H1 (cell line): ENCODE results near the gene KRTAP10-5. TPM values are rescaled to one million over a fixed set of nuclear protein-coding genes. Genes with fewer than 3 reads are reported as not detected.
"Not testable (repeated sequence)": the region's sequence is repeated elsewhere in the genome, so short reads cannot be mapped to it uniquely, and the experiment has no call there.

Experiments used
- CTCF ChIA-PET: fragments of 300-600 bp; sonication (Branson Sonifier 250); formaldehyde crosslinking; loops from one replicate; lab custom pipeline; 2021; ENCODE audit not compliant: partially characterized antibody; lab: Charles Lee
- POLR2A ChIA-PET: fragments of 300-600 bp; sonication (Branson Sonifier 250); formaldehyde crosslinking; loops from one replicate; lab custom pipeline; 2021; ENCODE audit warnings: inconsistent platforms; ENCODE audit not compliant: partially characterized antibody; lab: Charles Lee
- DNase-seq, 2 experiments: peaks; one replicate each; pipeline versions ENCODE4 v3.0.0 to v3.0.0-alpha.2; 2010 to 2022; ENCODE audit warnings: low spot score in 2 of 2, low read depth in 1 of 2, mixed read lengths in 1 of 2
- FAIRE-seq: peaks from 2 replicates; lab custom pipeline; 2011; peaks lifted over from hg19 to GRCh38; lab: Jason Lieb, UNC
- H2AFZ ChIP-seq: 2 replicates; pipeline ENCODE4 v1.8.1; 2012; ENCODE audit warnings: low read length, inconsistent platforms
- H2AK5ac ChIP-seq: 2 replicates; pipeline ENCODE4 v1.6.1; 2013; ENCODE audit warnings: low read depth, low read length
- H2BK120ac ChIP-seq: replicated peaks from 2 replicates; pipeline ENCODE3; 2013; ENCODE audit warnings: low read depth, low read length, inconsistent platforms
- H2BK12ac ChIP-seq: 2 replicates; pipeline ENCODE4 v1.6.1; 2013; ENCODE audit warnings: low read depth, low read length
- H2BK15ac ChIP-seq: 2 replicates; pipeline ENCODE4 v1.6.1; 2013; ENCODE audit warnings: low read length
- H2BK20ac ChIP-seq: 2 replicates; pipeline ENCODE4 v1.6.1; 2013; ENCODE audit warnings: low read length
- H2BK5ac ChIP-seq: 2 replicates; pipeline ENCODE4 v1.6.1; 2013; ENCODE audit warnings: low read depth, low read length
- H3K14ac ChIP-seq: 2 replicates; pipeline ENCODE4 v1.6.1; 2013; ENCODE audit warnings: inconsistent platforms; ENCODE audit not compliant: insufficient read length
- H3K18ac ChIP-seq: 2 replicates; pipeline ENCODE4 v1.6.1; 2013; ENCODE audit warnings: low read length; ENCODE audit errors: extremely low read depth
- H3K23ac ChIP-seq: 2 replicates; pipeline ENCODE4 v1.6.1; 2013; ENCODE audit warnings: inconsistent platforms; ENCODE audit not compliant: insufficient read length
- H3K23me2 ChIP-seq: 2 replicates; pipeline ENCODE4 v1.6.1; 2013; ENCODE audit warnings: low read depth, low read length
- H3K27ac ChIP-seq: 2 replicates; pipeline ENCODE4 v1.6.1; 2011; ENCODE audit warnings: low read depth, low read length, inconsistent platforms
- H3K27me3 ChIP-seq, 4 experiments: replicated peaks in 1 of 4; 1 replicate in 1 of 4; 2 replicates in 3 of 4; pipeline versions ENCODE4 v1.6.1 to v1.8.1; 2011 to 2013; ENCODE audit warnings: low read length in 3 of 4, mild to moderate bottlenecking in 3 of 4, inconsistent platforms in 2 of 4, mixed read lengths in 2 of 4, moderate library complexity in 1 of 4; ENCODE audit not compliant: control insufficient read depth in 3 of 4, insufficient read depth in 3 of 4; ENCODE audit errors: extremely low read depth in 1 of 4
- H3K36me3 ChIP-seq, 4 experiments: 2 replicates each; pipeline versions ENCODE4 v1.6.1 to v1.8.1; 2011 to 2013; ENCODE audit warnings: mild to moderate bottlenecking in 4 of 4, low read length in 3 of 4, moderate library complexity in 2 of 4, control low read depth in 1 of 4, inconsistent platforms in 1 of 4; ENCODE audit not compliant: insufficient read depth in 4 of 4, control insufficient read depth in 2 of 4
- H3K4ac ChIP-seq: replicated peaks from 2 replicates; pipeline ENCODE3; 2013; ENCODE audit warnings: low read length, low read depth, mixed read lengths, inconsistent platforms; ENCODE audit not compliant: insufficient read length
- H3K4me1 ChIP-seq, 4 experiments: replicated peaks in 1 of 4; 1 replicate in 1 of 4; 2 replicates in 3 of 4; pipeline versions ENCODE4 v1.6.1 to v1.8.1; 2011 to 2013; ENCODE audit warnings: low read length in 3 of 4, inconsistent platforms in 2 of 4, mixed read lengths in 1 of 4; ENCODE audit not compliant: insufficient read depth in 4 of 4, control insufficient read depth in 3 of 4
- H3K4me2 ChIP-seq, 2 experiments: 2 replicates each; pipeline versions ENCODE4 v1.6.1 to v1.8.1; 2011 to 2013; ENCODE audit warnings: low read depth in 2 of 2, low read length in 2 of 2, control low read depth in 1 of 2, inconsistent platforms in 1 of 2, mild to moderate bottlenecking in 1 of 2; ENCODE audit not compliant: insufficient read depth in 1 of 2
- H3K4me3 ChIP-seq, 4 experiments: fragments of 200-600, 300-600 bp in 1 of 4; sonication (generic), shearing (Covaris generic), sonication (Bioruptor Twin) in 1 of 4; 2 replicates each; pipeline versions ENCODE4 v1.5.1 to v1.8.1; 2011 to 2016; ENCODE audit warnings: low read length in 4 of 4, low read depth in 3 of 4, control low read depth in 2 of 4, inconsistent platforms in 2 of 4, mild to moderate bottlenecking in 2 of 4, mixed read lengths in 1 of 4, moderate library complexity in 1 of 4; ENCODE audit not compliant: insufficient read depth in 2 of 4; ENCODE audit errors: extremely low read depth in 1 of 4
- H3K56ac ChIP-seq: replicated peaks from 2 replicates; pipeline ENCODE3; 2013; ENCODE audit warnings: low read depth, mild to moderate bottlenecking, mixed read lengths, low read length, inconsistent platforms; ENCODE audit not compliant: insufficient read length
- H3K79me1 ChIP-seq: 2 replicates; pipeline ENCODE4 v1.6.1; 2013; ENCODE audit warnings: low read depth, low read length, control low read depth
- H3K79me2 ChIP-seq, 2 experiments: 2 replicates each; pipeline versions ENCODE4 v1.6.1 to v1.8.1; 2012 to 2013; ENCODE audit warnings: low read length in 2 of 2, mild to moderate bottlenecking in 2 of 2, inconsistent platforms in 1 of 2; ENCODE audit not compliant: insufficient read depth in 2 of 2, control insufficient read depth in 1 of 2
- H3K9ac ChIP-seq, 4 experiments: replicated peaks in 1 of 4; 1 replicate in 1 of 4; 2 replicates in 3 of 4; pipeline versions ENCODE4 v1.6.1 to v1.8.1; 2011 to 2013; ENCODE audit warnings: low read depth in 3 of 4, low read length in 3 of 4, control low read depth in 2 of 4, mild to moderate bottlenecking in 2 of 4, moderate library complexity in 2 of 4, inconsistent platforms in 1 of 4; ENCODE audit errors: extremely low read depth in 1 of 4
- H3K9me3 ChIP-seq, 2 experiments: 2 replicates each; pipeline versions ENCODE4 v1.6.1 to v1.8.1; 2012 to 2013; ENCODE audit warnings: mild to moderate bottlenecking in 2 of 2, moderate library complexity in 2 of 2, control low read depth in 1 of 2, inconsistent platforms in 1 of 2, low read depth in 1 of 2, low read length in 1 of 2, mixed read lengths in 1 of 2; ENCODE audit not compliant: insufficient read depth in 2 of 2
- H4K20me1 ChIP-seq, 2 experiments: replicated peaks in 1 of 2; 2 replicates each; pipeline versions ENCODE3 to v1.8.1; 2011 to 2013; ENCODE audit warnings: inconsistent platforms in 2 of 2, low read length in 2 of 2, mild to moderate bottlenecking in 1 of 2; ENCODE audit not compliant: insufficient read depth in 2 of 2, control insufficient read depth in 1 of 2
- H4K5ac ChIP-seq: 2 replicates; pipeline ENCODE4 v1.6.1; 2013; ENCODE audit warnings: low read length, low read depth, mixed read lengths, inconsistent platforms; ENCODE audit not compliant: insufficient read length
- H4K8ac ChIP-seq: 2 replicates; pipeline ENCODE4 v1.8.0; 2013; ENCODE audit warnings: mild to moderate bottlenecking, moderate library complexity, low read length, inconsistent platforms; ENCODE audit not compliant: insufficient read depth; ENCODE audit errors: extremely low read depth
- H4K91ac ChIP-seq: replicated peaks from 2 replicates; pipeline ENCODE3; 2013; ENCODE audit warnings: low read length, mixed read lengths, inconsistent platforms; ENCODE audit not compliant: insufficient read length
- WGBS, 2 experiments: shearing (Covaris generic) in 1 of 2; methylation state at CpG; one replicate each; pipeline versions ENCODE4 v1.1.6 to v1.1.7; 2013 to 2015; ENCODE audit warnings: low lambda C conversion rate in 2 of 2, mixed read lengths in 2 of 2, inconsistent platforms in 1 of 2, low coverage in 1 of 2, missing lambda C conversion rate in 1 of 2; ENCODE audit not compliant: insufficient replicate concordance in 2 of 2, insufficient coverage in 1 of 2, insufficient read length in 1 of 2; ENCODE audit errors: extremely low coverage in 1 of 2, missing lambda C conversion rate in 1 of 2; 5-methylcytosine and 5-hydroxymethylcytosine counted together
- polyA plus RNA-seq, 7 experiments: library from polyadenylated mRNA; depleted of rRNA in 3 of 7; stranded (reverse) in 5 of 7; unstranded in 2 of 7; fragments of >200 nt in 5 of 7; fragments of 200-250 nt in 2 of 7; gene quantifications; 1 replicate in 5 of 7; 2 replicates in 1 of 7; 4 replicates in 1 of 7; pipeline versions ENCODE4 v1.2.1 to v1.2.3, GENCODE V29; 2011 to 2013; ENCODE audit warnings: missing spikeins in 2 of 7, mixed read lengths in 2 of 7
- total RNA-seq: library from RNA; stranded (reverse); fragmentation: NEBNext Ultra II Directional; extraction: Animal tissue kit (Norgen Biotek cat#: 25700); gene quantifications from 2 replicates; pipeline ENCODE4 v1.2.1, GENCODE V29; 2021

The KRTAP10-5 gene
- total and polyA plus RNA-seq, 2 of the 8 experiments (the other 6 are each of a cell fraction or from before 2014, with no cell fraction given): 0.09 TPM; not detected in 1

- H4K20me1 ChIP-seq, H3K4ac ChIP-seq, H3K27me3 ChIP-seq, H3K23me2 ChIP-seq, H2BK20ac ChIP-seq, H2BK120ac ChIP-seq, FAIRE-seq, H4K8ac ChIP-seq, H3K4me2 ChIP-seq, H4K91ac ChIP-seq, H2AK5ac ChIP-seq, H4K5ac ChIP-seq, H3K9ac ChIP-seq, H3K18ac ChIP-seq, H3K4me3 ChIP-seq, H3K4me1 ChIP-seq, H3K79me2 ChIP-seq, H3K23ac ChIP-seq, H2BK15ac ChIP-seq, DNase-seq, H3K79me1 ChIP-seq, H3K27ac ChIP-seq, H3K9me3 ChIP-seq, H3K56ac ChIP-seq, H3K36me3 ChIP-seq, H2AFZ ChIP-seq, POLR2A ChIA-PET, H3K14ac ChIP-seq: not testable (repeated sequence)
- CTCF ChIA-PET: interaction anchor here (0.8 to 2.0 kb wide), 3 partner anchors 10 to 60 kb away, joined by 3 to 6 read pairs (median 5); no protein-coding TSS in a partner anchor
- H2BK12ac ChIP-seq: peak overlapping the region; percentile 50; the same call in 1 of the 2 replicates
- WGBS, 2 experiments: 68% methylated on average over 8 of the region's 10 CpGs; no CpG with 5 or more reads in 1 of the 2 experiments
- 0 out of 2 replicates have a peak overlapping the region, but pooled peaks have one; percentile 16 for H2BK5ac ChIP-seq
Observed at GRCh38 chr21:44558329-44558675, 22.1 kb downstream of the KRTAP10-5 start.
